ENCODE measurements around the gene ASPM.
"Not testable (repeated sequence)": the region's sequence is repeated elsewhere in the genome, so short reads cannot be mapped to it uniquely, and the experiment has no call there.

The ASPM gene

DNA sequence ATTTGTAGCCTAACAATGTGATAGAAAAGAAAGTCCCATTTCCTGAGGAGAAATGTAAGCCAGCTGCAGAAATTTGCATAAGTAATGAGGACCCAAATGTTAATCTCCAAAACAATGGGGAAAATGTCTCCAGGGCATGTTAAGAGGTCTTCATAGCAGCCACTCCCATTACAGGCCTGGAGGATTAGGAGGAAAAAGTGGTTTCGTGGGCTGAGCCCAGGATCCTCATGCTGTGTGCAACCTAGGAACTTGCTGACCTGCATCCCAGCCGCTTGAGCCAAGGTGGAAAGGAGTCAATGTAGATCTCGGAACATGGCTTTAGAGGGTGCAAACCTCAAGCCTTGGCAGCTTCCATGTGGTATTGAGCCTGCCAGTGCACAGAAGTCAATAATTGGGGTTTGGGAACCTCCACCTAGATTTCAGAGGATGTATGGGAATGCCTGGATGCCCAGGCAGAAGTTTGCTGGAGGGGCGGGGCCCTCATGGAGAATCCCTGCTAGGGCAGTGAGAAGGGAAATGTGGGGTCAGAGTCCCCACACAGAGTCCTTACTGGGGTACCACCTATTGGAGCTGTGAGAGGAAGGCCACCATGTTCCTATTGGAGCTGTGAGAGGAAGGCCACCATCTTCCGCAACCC lies 65.2 kb downstream of the ASPM start:
- in situ Hi-C loops (cut with HindIII; ENCODE audit: low sequenced_read_pairs), result no loop called here

DNA sequence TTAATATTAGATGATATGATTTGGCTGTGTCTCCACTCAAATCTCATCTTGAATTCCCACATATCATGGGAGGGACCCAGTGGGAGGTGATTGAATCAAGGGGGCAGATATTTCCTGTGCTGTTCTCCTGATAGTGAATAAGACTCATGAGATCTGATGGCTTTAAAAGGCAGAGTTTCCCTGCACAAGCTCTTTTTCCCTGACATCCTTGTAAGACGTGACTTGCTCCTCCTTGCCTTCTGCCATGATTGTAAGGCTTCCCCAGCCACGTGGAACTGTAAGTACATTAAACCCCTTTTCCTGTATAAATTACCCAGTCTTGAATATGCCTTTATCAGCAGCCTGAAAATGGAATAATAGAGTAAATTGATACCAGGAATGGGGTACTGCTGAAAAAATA lies 66.1 kb downstream of the ASPM start:
- in situ Hi-C loops (cut with HindIII; ENCODE audit: low sequenced_read_pairs), result no loop called here

DNA sequence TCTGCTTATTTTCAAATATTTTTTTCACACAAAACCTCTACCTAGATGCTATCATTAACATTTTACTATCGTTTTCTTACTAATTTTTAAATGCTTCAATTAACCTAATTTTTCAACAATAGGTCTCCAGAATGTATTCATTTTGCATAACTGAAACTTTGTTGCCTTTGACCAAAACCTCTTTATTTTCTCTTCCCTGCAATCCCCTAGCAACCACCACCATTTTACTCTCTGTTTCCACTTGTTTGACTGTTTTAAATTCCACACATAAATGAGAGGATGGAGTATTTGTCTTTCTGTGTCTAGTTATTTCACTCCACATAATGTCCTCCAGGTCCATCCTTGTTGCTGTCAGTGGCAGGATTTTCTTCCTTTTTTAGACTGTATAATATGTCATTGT lies 69.9 kb downstream of the ASPM start:
- in situ Hi-C loops (cut with HindIII; ENCODE audit: low sequenced_read_pairs), result no loop called here

DNA sequence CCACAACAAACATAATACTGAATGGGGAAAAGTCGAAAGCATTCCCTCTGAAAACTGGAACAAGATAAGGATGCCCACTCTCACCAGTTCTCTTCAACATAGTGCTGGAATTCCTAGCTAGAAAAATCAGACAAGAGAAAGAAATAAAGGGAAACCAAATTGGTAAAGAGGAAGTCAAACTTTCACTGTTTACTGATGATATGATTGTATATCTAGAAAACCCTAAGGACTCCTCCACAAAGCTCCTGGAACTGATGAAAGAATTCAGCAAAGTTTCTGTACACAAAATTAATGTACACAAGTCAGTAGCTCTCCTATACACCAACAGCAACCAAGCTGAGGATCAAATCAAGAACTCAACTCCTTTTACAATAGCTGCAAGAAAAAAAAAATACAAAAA lies 72.5 kb downstream of the ASPM start:
- in situ Hi-C loops (cut with HindIII; ENCODE audit: low sequenced_read_pairs), result no loop called here

DNA sequence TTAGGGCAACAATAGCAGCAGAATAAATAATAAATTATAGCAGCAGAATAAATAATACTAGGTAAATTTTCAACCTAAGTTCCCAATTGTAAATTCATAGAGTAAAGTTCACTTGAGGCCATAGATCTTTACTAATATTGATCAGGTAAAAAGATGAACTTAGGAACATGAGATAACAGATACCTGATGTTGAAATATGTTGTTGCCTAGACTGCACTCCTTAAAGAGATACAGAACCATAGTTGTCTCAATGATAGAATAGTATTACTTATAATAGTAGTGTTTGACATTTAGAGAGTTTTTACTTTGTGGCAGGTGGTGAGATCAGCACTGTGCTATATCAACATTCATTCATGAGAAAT lies 79.0 kb downstream of the ASPM start:
- in situ Hi-C loops (cut with HindIII; ENCODE audit: low sequenced_read_pairs), result no loop called here

DNA sequence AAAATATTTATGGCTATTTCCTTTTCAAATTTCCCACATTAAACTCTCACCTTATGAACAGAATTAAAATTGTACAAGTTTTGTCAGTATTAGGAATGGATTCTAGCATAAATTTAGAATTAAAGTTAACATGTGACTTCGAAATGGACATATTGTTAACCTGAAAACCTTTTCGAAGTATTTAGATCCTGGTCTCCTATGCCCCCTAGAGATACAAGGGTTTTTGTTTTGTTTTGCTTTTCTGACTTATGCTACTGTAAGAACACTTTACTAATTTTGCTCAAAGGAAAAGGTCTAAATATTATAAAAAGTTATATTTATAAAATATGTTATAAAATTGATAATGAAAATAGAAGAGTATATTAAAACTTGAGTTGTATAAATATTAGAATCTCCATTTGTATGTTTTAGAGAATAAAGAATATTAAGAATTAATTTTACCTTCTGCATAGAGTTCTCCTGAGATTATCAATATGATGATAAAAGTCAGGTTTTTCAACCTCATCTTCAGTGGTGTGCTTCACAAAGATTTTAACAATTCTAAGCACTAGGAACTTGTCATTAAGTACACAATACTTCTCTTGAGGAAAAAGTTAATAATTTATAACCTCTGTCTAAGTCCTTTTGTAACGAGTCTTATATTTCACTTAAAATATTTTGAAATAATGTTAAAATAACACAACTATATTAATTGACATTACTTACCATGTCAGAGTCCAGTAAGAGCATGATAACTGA lies 79.6 kb downstream of the ASPM start, which contains the start of gene F13B:
Gene F13B (minus strand): TSS at position 542 of the 738 bp plus-strand sequence. CDS start 37 bp downstream, at position 505.
- in situ Hi-C loops (cut with HindIII; ENCODE audit: low sequenced_read_pairs), result no loop called here

DNA sequence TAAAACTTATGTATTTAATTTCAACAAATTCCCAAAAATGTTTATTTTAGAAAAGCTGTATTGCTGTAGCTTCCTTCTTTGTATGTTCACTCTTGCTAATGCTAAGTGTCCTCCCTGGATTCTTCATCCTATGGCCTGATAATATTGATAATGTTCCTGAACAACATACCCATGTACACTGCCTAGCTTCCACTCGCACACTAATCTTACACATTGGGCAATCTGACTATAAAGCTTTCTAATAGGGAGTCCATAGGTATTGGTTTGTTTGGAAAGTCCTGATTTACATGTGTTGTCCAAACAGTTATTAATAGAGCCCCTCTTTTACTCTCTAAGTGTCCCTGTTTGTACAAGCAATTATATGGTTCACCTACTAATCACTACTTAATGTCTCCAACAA lies 80.2 kb downstream of the ASPM start:
- in situ Hi-C loops (cut with HindIII; ENCODE audit: low sequenced_read_pairs), result no loop called here

DNA sequence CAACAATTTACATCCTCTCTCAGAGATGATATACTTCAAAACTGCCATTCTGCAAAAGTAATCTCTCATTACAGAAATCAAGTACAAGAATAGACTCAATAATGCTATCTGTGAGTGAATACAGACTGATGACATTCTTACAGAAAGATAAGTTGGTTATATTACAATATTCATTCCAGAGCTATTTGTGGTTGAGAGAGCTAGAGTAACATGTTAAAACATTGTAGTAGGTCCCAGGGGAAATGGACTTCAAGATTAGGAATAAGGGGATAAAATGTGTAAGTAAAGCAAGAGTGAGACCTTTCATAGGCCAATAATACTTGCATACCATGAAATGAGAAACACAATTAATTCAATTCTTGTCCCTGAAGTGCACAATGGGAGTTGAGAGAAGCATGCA lies 80.9 kb downstream of the ASPM start:
- in situ Hi-C loops (cut with HindIII; ENCODE audit: low sequenced_read_pairs), result no loop called here

DNA sequence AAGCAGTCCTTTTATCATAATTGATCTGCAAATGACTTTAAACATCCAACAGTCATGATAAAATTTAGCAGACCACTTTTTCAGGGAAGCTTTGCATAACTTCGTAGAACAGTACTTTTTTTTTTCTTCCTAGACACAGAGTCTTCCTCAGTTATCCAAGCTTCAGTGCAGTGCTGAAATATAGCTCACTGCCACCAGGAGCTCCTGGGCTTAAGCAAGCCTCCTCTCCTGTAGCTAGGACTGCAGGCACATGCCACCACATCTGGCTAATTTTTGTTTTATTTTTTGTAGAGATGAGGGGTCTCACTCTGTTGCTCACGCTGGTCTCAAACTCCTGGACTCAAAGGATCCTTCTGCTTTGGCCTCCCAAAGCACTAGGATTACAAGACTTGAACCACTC lies 83.3 kb downstream of the ASPM start:
- in situ Hi-C loops (cut with HindIII; ENCODE audit: low sequenced_read_pairs), result no loop called here

DNA sequence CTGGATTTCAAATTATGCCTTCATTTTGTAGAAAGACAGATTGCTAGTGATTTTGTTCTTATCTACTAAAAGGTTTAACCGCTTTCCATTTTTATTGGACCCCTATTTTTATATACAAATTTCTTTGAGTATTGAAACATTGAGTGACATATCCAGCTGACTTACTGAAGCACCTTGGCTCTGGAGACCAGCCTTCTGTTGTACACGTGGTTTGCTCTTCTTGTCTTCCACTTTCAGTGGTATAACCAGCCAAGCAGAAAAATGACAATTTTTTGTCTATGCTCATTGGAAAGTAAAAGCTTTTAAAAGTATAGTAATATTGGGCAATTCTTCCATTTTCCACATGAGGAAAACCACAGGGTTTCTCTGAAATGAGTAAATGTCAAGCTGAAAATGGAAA lies 83.8 kb downstream of the ASPM start:
- in situ Hi-C loops (cut with HindIII; ENCODE audit: low sequenced_read_pairs), result no loop called here

DNA sequence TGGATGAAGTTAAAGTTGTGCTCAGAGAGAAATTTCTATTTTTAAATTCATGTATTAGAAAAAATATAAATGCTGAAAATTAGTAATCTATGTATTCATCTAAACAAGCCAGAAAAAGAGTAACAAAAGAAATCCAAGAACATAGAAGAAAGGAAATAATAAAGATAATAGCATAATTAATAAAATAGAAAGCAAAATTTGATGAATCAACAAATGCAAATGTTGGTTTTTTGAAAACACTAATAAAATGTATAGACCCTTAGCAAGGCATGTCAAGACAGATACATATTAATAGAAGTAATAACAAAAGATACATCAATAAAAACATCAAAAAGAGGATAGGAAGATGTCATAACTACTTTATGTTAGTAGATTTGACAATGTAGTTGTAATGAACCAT lies 97.4 kb downstream of the ASPM start:
- in situ Hi-C loops (cut with HindIII; ENCODE audit: low sequenced_read_pairs), result no loop called here

DNA sequence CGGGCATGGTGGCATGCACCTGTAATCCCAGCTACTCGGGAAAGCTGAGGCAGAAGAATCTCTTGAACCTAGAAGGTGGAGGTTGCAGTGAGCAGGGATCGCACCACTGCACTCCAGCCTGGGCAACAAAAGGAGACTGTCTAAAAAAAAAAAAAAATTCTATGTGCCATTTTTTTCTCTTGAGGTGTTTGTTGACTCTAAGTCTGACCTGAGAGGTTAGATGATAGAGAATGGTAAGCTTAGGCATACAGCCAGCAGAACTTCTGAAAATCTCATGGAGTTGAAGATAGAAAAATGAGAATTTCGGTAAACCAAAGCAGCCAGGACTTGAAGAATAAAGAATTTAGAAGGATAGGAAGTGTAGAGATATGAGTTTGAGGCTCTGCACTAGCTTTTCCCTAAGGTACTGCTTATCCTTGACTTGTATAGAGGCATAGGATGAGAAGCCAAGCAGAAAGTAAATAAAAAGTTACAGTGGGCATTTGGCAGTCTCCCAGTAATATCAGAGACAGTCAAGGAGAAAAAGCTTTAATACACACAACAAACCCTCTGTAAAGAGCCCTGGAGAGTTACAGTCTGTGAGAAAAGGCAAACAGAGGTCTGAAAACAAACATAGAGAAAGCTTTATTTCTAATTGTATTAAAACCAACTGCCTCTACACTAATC lies 103.7 kb downstream of the ASPM start:
- in situ Hi-C loops (cut with HindIII; ENCODE audit: low sequenced_read_pairs), result no loop called here

DNA sequence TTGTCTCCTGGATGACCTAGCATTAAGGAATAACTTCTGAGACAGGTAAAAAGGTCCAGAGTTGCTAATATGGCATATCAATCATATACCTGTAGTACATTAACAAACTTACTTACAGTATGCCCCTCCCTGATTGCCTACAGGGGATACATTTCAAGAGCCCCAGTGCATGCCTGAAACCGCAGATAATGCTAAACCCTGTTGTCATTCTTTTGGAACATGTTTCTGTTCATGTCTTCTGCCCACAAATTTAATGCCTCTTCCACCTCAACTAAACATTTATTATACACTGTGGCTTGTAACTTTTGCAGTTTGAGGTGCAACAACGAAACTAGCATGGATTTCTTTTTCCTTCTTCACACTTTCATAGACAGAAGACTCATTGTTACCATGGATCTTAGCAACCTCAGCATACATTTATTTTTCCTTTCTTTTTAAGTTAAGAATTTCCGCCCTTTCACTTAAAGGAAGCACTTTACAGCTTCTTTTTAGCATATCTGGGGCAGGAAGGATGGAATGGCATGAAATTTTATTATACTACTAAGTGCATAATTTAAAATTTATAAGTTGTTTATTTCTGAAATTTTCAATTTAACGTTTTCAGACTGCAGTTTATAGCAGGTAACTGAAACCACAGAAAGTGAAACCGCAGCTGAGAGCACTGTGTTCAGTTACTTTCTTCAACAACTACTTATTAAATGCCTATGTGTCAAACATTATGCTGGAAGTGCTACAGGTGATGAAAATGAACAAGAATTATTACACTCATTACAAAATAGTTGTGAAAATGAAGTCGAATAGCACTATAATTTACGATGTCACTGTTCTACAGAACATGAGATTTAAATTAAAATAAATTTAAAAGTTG lies 104.7 kb downstream of the ASPM start:
- in situ Hi-C loops (cut with HindIII; ENCODE audit: low sequenced_read_pairs), result no loop called here

DNA sequence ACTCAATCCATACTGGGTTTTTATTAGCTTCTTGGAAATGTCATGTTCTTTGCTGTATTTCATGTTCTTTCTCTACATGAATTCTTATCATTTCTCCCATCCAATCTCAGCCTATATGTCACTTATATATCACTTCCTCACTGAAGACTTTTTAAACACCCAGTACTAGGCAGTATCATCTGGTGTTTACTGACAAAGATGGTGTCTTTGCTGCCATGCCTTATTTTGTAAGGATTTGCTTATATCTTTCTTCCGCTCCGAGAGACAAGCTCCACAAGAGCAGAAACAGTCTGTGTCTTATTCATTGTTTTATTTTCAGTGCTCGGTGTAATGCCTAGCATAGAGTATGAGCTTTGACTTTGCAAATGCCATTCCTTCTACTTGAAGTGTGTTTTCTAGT lies 109.6 kb downstream of the ASPM start:
- in situ Hi-C loops (cut with HindIII; ENCODE audit: low sequenced_read_pairs), result no loop called here

DNA sequence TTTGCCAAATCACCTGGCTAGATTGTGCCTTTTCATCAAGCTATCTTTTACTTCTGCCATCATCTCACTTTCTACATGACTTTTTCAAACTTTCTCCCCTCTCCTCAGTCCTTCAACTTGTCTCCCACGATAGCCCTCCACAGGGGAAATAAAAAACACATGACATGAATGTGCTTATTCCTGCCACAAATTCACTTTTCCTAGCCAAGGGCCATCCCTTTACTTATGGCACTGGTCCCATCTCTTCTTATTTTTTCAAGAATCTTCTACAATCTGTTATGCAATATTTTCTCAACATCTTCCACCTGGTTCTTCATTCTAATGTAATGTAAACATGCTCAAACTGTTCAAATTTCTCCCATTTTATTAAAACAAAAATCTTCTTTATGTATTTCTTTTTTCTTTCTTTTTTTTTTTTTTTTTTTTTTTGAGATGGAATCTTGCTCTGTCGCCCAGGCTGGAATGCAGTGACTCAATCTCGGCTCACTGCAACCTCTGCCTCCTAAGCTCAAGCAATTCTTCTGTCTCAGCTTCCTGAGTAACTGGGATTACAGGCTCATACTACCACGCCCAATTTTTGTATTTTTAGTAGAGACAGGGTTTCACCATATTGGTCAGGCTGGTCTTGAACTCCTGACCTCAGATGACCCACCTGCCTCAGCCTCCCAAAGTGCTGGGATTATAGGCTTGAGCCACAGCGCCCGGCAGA lies 111.7 kb downstream of the ASPM start:
- in situ Hi-C loops (cut with HindIII; ENCODE audit: low sequenced_read_pairs), result not testable (repeated sequence)
